Nasal cavity respiratory epithelium epithelial cell of viscerocranial mucosa (primary cell): Measurements from ENCODE around the gene S100A2. TPM values are rescaled to one million over a fixed set of nuclear protein-coding genes. Genes with fewer than 3 reads are reported as not detected.

Experiments used
- total RNA-seq: library from RNA; depleted of rRNA; stranded (reverse); fragments of >200 nt; gene quantifications from 2 replicates; pipeline ENCODE4 v1.2.3, GENCODE V29; 2014

Gene S100A2
- total RNA-seq, result 666 and 777 TPM in 2 replicates

DNA sequence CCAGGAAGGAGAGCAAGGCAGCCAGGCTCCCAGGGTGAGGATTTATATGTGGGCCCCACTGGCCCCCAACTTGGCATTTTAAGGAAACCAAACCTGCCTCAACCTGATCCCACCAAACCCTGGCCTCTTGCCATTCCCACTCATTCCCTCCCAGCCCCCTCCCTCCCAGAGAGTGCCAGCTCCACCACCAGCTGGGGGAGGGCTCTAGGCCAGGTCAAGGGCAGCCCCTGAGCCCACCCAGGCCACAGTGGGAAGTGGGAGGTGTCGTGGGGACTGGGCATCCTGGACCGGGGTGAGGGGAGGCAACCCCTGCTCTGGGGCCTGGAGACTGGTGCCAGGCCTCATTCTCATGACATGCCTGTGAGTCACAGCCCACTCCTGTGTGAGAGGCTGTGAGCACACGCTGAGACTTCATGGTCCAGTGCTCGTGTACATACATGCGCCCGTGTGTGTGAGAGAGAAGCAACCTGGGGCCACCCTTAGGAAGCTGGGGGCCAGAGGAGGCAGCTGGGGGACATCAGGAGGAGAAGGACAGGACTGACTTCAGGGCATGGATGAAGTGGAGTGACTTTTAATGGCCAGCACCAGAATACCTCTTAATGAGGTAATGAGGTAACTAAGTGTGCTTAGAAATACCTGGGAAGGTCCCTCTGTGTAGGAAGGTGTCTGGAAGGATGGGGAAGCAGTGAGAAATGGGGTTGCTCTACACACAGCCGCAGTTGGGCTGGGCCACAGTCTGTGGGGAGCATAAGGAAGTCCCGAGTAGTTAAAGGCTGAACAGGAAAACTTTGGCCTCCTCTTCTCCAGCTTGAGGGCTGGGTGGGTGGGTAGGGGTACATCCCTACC lies at the start of gene S100A2:
TSS of gene S100A2 (minus strand) at position 316 of the 846 bp plus-strand sequence. CDS start 1,967 bp downstream, outside the sequence.

DNA sequence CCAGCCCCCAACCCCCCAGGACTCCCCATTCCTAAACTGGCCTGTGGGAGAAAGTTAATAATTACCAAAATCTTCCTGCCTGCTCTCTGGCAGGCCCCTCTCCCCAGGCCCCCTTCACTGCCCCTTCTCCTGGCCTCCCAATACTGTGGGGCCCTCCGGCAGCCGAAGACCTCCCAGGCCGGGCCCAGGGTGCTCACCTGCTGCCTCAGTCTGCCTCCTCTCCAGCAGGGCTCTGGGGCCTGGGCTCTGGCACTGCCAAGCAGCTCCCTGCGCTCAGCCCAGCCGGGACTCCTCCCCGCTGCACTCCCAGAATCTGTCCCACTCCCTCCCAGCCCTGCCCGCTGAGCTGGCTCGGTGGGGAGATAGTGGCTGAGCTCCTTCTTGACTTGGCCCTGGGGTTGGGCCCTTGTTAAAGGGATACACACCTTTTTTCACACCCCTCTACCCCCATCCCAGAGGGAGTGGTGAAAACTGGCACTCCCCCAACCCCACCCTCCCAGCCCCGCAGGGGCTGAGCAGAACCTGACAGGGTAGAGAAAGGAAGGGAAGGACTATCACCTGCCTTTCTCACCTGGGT lies 47.2 kb upstream of the S100A2 start, which contains the start of gene S100A16:
TSS of gene S100A16 (minus strand) at position 383 of the 577 bp plus-strand sequence. CDS start 4,986 bp downstream, outside the sequence.

DNA sequence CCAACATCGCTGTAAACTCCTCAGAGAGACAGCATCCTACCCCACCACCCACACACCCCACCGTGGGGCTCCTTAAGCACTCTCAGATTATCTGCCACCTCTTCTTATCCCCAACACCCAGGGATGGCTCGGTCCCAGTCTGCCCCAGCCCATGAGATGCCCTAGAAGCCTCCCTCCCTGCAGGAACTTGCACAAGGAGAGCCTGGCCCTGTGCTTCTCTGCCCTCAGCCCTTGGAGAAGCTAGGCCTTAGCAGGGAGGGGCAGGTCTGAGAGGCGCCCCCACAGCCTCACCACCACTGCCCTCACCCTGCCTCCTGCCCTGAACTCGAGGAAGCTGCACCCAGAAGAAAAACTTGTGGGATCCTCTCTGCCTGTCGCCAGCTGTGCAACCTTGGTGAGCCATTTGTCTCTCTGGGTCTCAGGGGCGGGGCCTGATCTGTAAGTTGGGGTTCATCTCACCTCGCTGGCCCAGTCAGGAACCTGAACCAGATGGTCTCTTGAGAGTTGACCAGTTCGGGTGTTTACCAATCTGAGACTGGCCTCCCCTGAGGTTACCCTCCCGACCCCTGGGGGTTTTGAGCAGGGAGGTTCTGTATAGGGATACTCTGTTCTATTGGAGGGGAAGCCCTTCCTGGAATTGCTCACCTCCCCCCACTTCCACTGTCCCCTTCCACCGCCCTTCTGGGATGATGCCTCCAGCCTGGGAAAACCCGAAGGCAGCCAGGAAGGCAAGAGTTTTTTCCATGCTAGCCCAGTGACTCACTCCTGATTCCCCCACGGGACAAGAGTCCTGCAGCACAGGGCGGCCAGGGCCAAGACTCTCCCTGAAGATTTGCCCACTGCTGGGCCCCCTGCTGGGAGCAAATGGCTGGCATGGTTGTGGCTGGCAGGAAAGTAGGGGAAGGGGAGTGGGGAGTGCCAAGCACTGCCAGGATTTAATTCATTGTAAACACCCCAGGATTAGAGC lies 16.6 kb downstream of the S100A2 start, which contains the start of gene S100A3:
TSS of gene S100A3 (minus strand) at position 537 of the 967 bp plus-strand sequence. CDS start 773 bp downstream, outside the sequence.

DNA sequence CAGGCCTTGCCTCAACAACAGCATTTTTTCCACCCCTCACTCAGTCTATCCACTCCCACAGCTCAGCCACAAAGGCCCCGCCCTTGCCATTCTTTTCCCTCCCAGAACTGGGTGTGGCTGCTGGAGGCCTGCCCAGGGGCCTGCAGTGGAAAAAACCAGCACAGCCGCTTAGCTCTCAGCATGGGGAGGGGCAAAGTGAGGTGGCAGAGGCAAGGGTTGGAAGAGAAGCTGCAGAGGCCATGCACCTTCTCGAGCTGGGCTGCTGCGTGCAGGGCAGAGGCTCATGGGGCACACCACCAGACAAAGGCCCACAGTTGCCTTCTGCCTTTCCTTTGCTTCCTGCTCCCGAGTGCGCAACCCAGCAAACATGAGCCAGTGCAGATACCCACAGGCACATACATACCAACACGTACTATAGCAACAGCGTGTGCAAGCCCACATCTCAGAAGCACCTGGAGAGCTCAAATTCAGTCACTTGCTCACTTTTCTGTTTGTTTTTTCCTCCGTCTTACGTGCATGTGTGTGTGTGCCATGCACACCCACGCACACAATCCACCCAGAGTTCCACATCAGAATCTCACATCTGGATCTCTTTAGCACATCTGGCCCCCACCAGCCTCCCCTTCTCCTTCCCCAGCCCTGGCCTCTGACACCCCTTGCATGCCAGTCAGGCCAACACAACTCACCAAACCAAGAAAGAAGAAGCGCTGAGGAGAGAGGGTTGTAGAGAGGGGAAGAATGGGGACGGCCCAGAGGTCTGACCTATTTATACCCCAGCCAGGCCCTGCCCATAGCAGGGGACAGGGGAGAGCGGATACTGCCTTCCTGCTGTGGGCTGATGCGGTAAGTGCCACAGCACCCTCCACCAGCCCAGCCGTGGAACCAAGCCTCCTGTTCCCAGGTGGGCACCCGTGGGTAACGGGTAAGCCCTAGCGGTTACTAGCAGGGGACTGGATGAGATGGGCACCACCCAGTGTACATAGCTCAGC lies 20.3 kb downstream of the S100A2 start, which contains the start of gene S100A4:
TSS of gene S100A4 (minus strand) at position 740 of the 989 bp plus-strand sequence. CDS start 1,012 bp downstream, outside the sequence.

DNA sequence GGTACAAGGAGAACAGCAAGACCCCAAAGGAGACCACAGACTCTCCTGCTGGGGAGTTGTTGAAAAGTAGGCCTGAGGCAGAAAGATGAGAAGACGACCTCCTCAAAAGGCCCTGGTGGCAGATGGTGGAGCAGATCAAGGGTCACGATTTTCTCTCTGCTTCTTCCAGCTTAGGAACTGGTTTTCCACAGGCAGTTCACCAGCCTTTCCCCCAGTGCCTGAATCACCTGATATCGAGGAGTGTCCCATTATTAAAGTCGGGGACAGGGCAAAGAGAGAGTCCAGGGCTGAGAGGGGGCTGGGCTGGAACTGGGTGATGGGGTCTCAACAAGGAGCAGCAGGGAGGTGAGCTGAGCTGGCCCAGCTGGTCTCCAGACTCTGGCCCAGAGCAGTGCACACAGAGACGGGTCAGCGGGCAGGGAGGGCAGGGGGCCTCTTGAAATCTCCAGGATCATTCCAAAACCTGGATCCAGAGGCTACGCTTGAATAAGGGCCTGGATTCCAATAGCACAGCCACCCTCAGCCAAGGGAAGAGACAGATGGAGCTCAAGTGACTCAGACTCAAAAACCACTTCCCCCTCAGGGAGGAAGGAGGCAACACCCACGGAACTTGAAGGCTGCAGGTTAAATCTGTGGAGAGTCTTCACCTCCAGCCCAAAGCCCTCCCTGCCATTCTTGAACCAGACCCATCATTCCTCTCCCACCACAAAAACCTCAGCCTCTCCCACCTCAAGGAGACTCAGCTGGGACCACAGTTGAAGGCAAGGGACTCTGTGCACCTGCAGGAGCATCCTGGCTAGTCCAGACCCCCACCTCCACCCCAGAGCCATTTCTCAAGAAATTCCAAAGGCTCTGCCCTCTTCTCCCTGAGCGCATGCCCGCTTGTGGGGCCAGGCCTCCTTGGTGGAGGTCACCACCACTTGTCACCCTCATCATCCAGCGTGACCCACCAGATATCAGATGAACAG lies 25.0 kb downstream of the S100A2 start, which contains the start of gene S100A5:
TSS of gene S100A5 (minus strand) at position 541 of the 968 bp plus-strand sequence. CDS start 743 bp downstream, outside the sequence.

DNA sequence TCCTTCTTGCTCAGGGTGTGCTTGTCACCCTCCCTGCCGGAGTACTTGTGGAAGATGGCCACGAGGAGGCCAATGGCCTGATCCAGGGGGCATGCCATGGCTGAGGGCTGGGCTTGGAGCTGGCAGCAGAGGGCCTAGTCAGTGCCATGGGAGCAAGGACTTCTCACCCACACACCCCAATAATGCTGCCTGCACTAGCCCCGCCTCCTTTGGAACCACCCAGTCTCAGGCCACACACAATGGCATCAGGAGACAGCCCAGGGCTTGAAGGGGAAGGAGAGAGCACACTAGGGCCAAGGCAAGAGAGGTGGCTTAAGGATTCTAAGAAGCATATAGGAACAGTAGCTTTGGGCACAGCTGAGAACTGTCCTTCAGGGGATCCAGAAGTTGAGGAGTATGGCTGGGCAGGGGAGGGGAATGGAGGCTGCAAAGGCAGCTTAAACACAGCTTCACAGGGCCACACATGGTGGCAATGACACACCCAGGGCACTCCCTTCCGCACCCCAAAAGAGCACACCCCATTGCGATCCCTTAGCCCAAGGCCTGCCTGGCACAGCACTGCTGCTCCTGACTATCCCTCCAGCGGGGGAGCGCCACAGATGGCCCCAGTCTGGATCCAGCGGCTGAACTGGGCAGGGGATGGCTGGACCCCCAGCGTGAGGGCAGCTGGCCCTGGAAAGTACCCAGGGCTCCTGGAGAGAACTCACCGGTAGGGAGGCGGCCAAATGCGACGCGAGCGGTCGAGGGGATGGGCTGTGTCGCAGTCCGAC lies 30.2 kb downstream of the S100A2 start, which contains the start of gene S100A6:
TSS of gene S100A6 (minus strand) at position 750 of the 770 bp plus-strand sequence. CDS start at position 98, 652 bp downstream.

Other genes with a start within 250 kb of the S100A2 start
- 4.0 and 7.9 TPM in 2 replicates for gene PGLYRP4, start 217.0 kb downstream of the S100A2 start, total RNA-seq
- 1,477 and 2,600 TPM in 2 replicates for gene S100A9, start 208.0 kb downstream of the S100A2 start, total RNA-seq
- gene S100A12, start 190.2 kb downstream of the S100A2 start, total RNA-seq, result 1.5 and 3.4 TPM in 2 replicates
- gene S100A8, start 174.8 kb downstream of the S100A2 start, total RNA-seq, result 238 and 331 TPM in 2 replicates
- under 0.01 TPM in 1 of 2 replicates, not detected in the other for gene S100A7A, start 149.3 kb downstream of the S100A2 start, total RNA-seq
- 0.64 and 2.1 TPM in 2 replicates for gene S100A7, start 105.2 kb downstream of the S100A2 start, total RNA-seq
- 257 and 1,880 TPM in 2 replicates for gene S100A6, start 29.9 kb downstream of the S100A2 start, total RNA-seq
- not detected in 2 replicates for gene S100A5, start 24.9 kb downstream of the S100A2 start, total RNA-seq
- gene S100A4, start 20.0 kb downstream of the S100A2 start, total RNA-seq, result 5.5 TPM in 2 replicates
- 2.1 and 2.3 TPM in 2 replicates for gene S100A3, start 16.6 kb downstream of the S100A2 start, total RNA-seq
- 568 and 750 TPM in 2 replicates for gene S100A16, start 47.3 kb upstream of the S100A2 start, total RNA-seq
- 394 and 881 TPM in 2 replicates for gene S100A14, start 50.5 kb upstream of the S100A2 start, total RNA-seq
- gene S100A13, start 61.7 kb upstream of the S100A2 start, total RNA-seq, result 16.8 and 44.1 TPM in 2 replicates
- not detected in 2 replicates for gene S100A1, start 62.6 kb upstream of the S100A2 start, total RNA-seq
- 56.5 and 61.9 TPM in 2 replicates for gene CHTOP, start 68.2 kb upstream of the S100A2 start, total RNA-seq
- gene SNAPIN, start 92.9 kb upstream of the S100A2 start, total RNA-seq, result 42.1 and 66.6 TPM in 2 replicates
- gene ILF2, start 105.1 kb upstream of the S100A2 start, total RNA-seq, result 88.2 and 102 TPM in 2 replicates
- gene NPR1, start 112.8 kb upstream of the S100A2 start, total RNA-seq, result under 0.01 TPM in 1 of 2 replicates, not detected in the other
- 16.4 and 37.2 TPM in 2 replicates for gene INTS3, start 162.2 kb upstream of the S100A2 start, total RNA-seq
- gene SLC27A3, start 209.6 kb upstream of the S100A2 start, total RNA-seq, result 2.1 and 7.6 TPM in 2 replicates